Dedifferentiated amniotic fluid mesenchymal stem cell (primary cell): Measurements from ENCODE around the gene CETN3.
"Not testable (repeated sequence)": the region's sequence is repeated elsewhere in the genome, so short reads cannot be mapped to it uniquely, and the experiment has no call there.

Source experiments
- DNase-seq: peaks from one replicate; pipeline ENCODE4 v3.0.0-alpha.2; 2016; ENCODE audit errors: extremely low spot score

CETN3 gene

DNA sequence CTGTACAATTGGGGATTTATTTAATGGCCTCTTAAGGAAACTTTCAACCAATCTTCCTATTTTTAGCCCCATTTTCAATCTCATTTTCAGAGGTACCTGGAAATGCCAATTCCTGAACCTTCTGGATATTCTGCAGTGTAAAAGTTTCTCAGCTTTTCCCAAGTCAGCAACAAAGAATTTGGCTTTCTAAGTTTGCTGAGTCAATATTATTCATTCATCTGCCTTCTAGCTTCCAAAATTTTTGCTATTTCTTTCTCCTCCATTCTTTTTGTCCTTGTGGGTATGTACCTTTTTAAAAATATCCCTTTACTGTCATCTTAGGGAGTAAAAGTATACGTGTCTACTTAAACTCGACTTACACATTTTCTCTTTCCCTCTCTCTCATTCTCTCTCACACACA lies 25.7 kb downstream of the CETN3 start:
- no peak for DNase-seq

GRCh38 chr5:90381213-90381929 lies 28.2 kb downstream of the CETN3 start:
- no peak for DNase-seq

DNA sequence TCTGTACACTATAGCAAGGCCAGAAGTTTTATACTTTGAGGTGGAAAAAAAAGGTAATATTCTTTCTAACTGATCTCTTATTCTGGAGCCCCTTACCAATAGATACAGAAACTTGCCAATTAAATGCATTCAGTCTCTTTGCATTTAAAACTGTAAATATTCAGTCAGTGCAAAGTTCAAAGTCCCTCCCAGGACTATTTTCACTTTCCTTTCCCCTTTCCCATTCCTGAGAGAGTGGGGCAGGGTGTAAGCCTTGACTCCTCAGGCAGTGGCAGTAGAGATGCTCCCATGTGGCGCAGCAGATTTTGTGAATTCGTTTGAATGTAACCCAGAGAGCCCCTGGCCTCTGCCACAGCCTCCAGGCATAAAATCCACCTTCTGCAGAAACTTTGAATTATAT lies 29.9 kb downstream of the CETN3 start:
- DNase-seq = no peak

DNA sequence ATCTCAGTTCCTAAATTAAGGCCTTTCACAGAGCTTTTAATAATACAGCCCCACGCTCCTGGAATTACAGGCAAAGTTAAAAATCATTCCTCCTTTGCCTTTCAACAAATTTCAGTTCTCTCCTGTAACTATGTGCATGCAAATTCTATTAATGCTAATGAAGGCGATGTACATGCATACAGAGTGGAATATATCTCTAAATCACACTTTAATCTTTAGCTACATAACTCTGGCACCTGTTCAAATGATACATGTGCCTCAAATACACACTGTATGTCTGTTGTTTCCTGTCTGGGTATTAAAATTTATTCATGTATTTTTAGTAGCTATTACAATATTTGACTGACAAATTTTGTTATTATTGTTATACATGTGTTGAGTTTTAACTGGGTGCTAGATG lies 30.8 kb downstream of the CETN3 start:
- no peak for DNase-seq

DNA sequence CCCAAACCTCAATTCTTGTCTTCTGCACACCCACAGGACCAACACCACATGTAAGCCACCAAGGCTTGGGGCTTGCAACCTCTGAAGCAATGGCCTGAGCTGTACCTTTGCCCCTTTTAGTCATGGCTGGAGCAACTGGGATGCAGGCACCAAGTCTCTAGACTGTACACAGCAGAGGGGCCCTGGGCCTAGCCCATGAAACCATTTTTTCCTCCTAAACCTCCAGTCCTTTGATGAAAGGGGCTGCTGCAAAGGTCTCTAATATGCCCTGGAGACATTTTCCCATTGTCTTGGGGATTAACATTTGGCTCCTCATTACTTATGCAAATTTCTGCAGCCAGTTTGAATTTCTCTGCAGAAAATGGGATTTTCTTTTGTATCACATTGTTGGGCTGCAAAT lies 38.3 kb downstream of the CETN3 start:
- DNase-seq = not testable (repeated sequence)

DNA sequence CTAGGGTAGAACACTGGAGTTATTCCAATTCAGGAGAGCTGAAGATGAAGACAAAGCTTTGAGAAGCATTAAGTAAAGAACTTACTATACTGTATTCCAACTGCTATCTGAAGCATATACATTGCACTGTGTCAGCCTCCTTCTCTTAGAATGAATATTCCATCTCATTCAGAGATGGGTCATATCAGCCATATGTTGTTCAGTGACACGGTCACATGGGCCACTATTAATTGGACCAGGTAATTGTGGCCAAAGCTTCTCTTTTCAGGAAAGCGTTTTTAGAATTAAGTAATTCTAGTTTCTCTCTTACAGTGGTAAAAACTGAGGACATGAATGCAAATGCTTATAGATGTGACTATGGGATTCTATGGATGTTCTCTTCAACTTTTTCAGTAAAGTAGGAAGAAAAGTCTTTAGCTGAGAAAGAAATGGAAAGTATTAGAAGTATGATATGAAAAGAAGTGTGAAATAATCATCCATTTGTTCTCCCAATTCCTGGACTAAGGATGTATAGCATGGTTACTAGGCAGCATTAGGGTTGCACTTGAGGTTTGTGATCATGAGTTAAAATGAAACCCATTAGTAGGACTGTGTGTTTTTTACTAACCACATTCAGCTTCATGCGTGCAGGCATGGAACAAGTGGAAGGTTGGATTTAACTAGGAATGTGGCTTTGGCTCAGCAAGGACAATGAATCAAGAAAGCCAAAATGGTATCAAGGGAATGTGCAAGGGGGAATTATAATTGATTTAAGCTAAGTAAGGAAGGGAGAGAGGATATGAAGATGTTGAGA lies 40.9 kb downstream of the CETN3 start:
- no peak for DNase-seq

DNA sequence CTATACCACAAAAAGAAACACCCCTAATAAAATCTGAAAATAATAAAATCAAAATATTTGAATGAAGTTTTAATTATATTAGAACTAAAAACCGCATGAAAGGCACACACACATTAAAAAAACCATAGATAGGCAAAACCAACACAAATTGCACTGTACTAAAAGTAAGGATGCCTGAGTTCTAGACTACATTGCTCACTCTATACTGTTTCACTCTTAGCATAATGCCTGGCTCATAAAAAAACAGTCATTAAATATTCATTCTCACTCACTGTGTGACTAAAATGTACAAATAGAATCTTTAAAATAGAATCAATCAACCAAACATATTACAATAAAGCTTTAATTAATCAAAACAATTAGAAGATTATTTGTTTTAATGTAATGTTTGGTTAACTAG lies 41.7 kb downstream of the CETN3 start:
- no peak for DNase-seq

- DNase-seq = no peak
Measured at GRCh38 chr5:90366948-90367347, 42.6 kb downstream of the CETN3 start.

DNA sequence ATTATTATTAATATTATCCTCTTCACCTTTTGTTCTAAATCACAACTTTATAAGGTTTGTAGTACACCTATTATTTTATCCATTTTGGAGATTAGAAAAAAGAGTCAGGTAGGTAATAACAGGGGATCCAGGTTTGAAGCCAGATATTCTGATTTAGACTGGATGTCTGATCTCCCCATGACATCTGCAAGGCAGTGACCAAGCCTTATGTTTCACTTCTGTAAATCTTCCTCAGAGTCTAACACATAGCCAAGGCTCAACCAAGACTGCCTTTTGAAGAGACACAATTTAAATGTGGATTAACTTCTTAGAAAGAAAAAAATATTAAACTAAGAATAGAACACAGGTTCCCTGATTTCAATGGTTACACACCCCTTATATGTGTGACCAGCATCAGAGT lies 44.2 kb downstream of the CETN3 start:
- DNase-seq = no peak

GRCh38 chr5:90359073-90359920 lies 50.3 kb downstream of the CETN3 start:
- no peak for DNase-seq

DNA sequence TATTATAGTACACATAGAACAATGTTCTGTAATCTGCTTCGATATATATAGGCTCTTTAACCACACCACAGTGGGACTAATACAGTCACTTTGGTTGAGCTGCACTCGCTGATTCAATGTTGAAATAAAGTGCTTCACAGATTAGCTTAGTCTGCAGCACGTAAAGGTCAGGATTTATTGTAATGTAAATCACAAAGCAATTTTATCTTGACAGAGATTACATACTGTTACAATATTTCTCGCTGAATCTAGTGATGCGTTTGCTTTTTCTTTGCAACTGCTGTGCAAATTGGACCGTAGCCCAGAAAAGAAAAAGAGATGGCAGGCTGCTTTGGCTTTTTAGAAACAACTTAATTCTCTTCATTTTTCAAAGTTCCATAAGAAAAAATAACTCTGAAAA lies 52.9 kb downstream of the CETN3 start:
- DNase-seq = no peak

GRCh38 chr5:90356176-90356575 lies 53.4 kb downstream of the CETN3 start:
- no peak for DNase-seq

DNA sequence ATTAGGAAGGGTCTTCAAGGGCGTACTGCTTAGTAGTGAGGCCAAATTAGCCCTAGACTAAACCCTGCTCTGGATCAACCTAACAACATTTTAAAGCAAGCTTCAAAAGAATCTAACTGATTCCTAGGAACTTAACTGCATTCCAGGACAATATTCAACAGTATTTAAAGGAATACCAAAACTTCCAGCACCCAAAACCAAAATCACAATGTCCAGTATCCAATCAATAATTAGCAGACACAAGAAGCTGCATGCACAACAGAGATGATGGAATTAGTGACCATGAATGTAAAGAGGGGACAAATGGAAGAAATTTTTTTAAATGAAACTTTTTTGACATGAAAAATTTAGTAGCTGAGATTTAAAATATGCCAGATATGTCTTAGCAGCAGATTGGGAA lies 53.9 kb downstream of the CETN3 start:
- no peak for DNase-seq

- DNase-seq = no peak
Measured at GRCh38 chr5:90353254-90353653, 56.3 kb downstream of the CETN3 start.

- no peak for DNase-seq
Measured at GRCh38 chr5:90351101-90351500, 58.5 kb downstream of the CETN3 start.

DNA sequence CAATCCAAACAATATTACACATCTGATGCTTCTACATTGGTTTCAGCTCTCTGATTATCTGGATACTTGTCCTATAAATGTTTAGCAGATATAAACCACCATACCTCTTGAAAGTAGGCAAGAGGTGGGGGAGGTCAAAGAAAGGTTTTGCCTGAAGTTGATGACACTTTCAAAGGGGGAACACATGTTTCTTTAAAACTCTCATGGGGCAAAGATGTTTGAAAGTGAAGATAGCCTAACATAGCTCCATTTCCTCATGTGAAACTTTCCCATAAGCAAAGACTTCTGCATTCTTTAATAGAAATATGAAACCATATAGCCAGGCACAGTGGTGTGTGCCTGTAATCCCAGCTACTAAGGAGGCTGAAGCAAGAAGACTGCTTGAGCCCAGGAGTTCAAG lies 62.1 kb downstream of the CETN3 start:
- DNase-seq = no peak

- DNase-seq = no peak
Measured at GRCh38 chr5:90345684-90346083, 63.9 kb downstream of the CETN3 start.

GRCh38 chr5:90344689-90345088 lies 64.9 kb downstream of the CETN3 start:
- no peak for DNase-seq

DNA sequence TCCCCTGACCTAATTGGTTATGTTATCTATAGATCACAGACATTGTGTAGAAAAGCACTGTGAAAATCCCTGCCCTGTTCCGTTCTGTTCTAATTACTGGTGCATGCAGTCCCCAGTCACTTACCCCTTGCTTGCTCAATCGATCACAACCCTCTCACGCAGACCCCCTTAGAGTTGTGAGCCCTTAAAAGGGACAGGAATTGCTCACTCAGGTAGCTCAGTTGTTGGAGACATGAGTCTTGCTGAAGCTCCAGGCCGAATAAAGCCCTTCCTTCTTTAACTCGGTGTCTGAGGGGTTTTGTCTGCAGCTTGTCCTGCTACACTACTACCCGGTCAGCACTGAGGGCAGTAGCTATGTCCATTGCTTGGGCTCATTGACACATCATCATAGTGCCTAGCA lies 65.8 kb downstream of the CETN3 start:
- DNase-seq = not testable (repeated sequence)

DNA sequence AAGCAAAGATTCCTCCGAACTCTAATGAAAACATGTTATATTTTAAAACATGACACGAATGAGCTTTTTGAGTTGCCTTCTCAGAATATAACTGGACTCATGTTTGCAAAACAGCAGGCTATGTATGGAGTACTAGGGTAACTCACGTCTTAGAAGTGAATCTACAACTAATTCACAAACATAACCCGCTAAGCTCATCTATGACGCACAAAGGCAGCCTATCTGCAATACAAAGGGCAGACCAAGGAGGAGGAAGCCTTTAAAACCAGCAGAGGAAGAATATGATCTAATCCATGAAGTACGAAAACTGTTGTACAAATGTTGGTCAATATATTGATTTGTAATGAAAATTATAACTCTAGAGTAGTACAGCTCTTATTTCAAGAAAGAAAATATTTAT lies 67.0 kb downstream of the CETN3 start:
- no peak for DNase-seq
